Ovary (tissue), 3 donors: ENCODE data around the gene NXT1.

Experiments
- CTCF ChIP-seq, 3 donors: fragments of 450-650 bp in 2 of 3; fragments of 200-600 bp in 1 of 3; IDR thresholded peaks; one replicate each; pipeline versions ENCODE4 v1.5.1 to v1.8.0; 2016 to 2022; ENCODE audit warnings: antibody characterized with exemption in 3 of 3, mild to moderate bottlenecking in 1 of 3
- EP300 ChIP-seq: sonication (generic); formaldehyde crosslinking; IDR thresholded peaks from one replicate; pipeline ENCODE4 v1.6.1; 2017; ENCODE audit warnings: antibody characterized with exemption
- POLR2A ChIP-seq: fragments of 450-650 bp; IDR thresholded peaks from one replicate; pipeline ENCODE4 v1.6.1; 2017; ENCODE audit warnings: antibody characterized with exemption, mild to moderate bottlenecking, moderate library complexity
- donor health status: DM: no; HTN: no; CAD: no.

- TF ChIP-seq CTCF (IDR thresholded peaks at IDR 0.05): no peak
- TF ChIP-seq POLR2A: no peak
- no peak for TF ChIP-seq EP300
These were observed 53.2 kb downstream of the NXT1 start for GRCh38 chr20:23403751-23404150.
